Right cardiac atrium (tissue), 5 donors: Measurements from ENCODE around the gene GARNL3. TPM values are rescaled to one million over a fixed set of nuclear protein-coding genes. Genes with fewer than 3 reads are reported as not detected.

Experiments used
- ATAC-seq, 2 donors: fragments of 200-7000 bp; cut with Tn5 transposase; one replicate each; pipeline versions ENCODE4 v1.8.0 to v1.9.1; 2020; ENCODE audit warnings: moderate library complexity in 2 of 2, mild to moderate bottlenecking in 1 of 2
- DNase-seq, 3 donors: peaks; one replicate each; pipeline ENCODE4 v3.0.0-alpha.2; 2020
- H3K27ac ChIP-seq: one replicate; pipeline ENCODE4 v1.5.1; 2013; ENCODE audit warnings: mild to moderate bottlenecking, low read length, control low read depth, moderate library complexity
- H3K27me3 ChIP-seq: one replicate; pipeline ENCODE4 v1.6.1; 2013; ENCODE audit not compliant: control insufficient read depth, insufficient read depth
- H3K4me1 ChIP-seq: one replicate; pipeline ENCODE4 v1.6.1; 2013; ENCODE audit warnings: low read length; ENCODE audit not compliant: control insufficient read depth, insufficient read depth
- H3K4me3 ChIP-seq: one replicate; pipeline ENCODE4 v1.5.1; 2013; ENCODE audit warnings: low read length, control low read depth
- H3K9me3 ChIP-seq: one replicate; pipeline ENCODE4 v1.6.1; 2013; ENCODE audit warnings: low read length; ENCODE audit not compliant: control insufficient read depth
- WGBS: extraction: QIAGEN DNeasy Blood & Tissue Kit; methylation state at CpG from one replicate; pipeline ENCODE4 v1.1.7; 2013; 5-methylcytosine and 5-hydroxymethylcytosine counted together
- intact Hi-C, 4 donors: fragments of 100-400 bp; cut with DNase I; formaldehyde crosslinking; loops; one replicate each; pipeline versions ENCODE4 v1.11.0 to v1.14.0; 2022 to 2023
- polyA plus RNA-seq: library from polyadenylated mRNA; stranded (reverse); fragments of 200-250 nt; gene quantifications from one replicate; pipeline ENCODE4 v1.2.3, GENCODE V29; 2013
- total RNA-seq, 4 donors: library from RNA; stranded (reverse); fragmentation: NEBNext Ultra II Directional; extraction: Animal tissue kit (Norgen Biotek cat#: 25700); gene quantifications; one replicate each; pipeline ENCODE4 v1.2.1, GENCODE V29; 2021
- donor health status: healthy with polysubstance abuse.
- donor health status: DM: no; HTN: yes; CAD: no.
- donor health status: DM: no; HTN: no; CAD: no.
- donor health status: DM: no; HTN: yes; CAD: no; lungs with severe emphysema.
- donor health status: DM: yes; HTN: yes; CAD: no.

The GARNL3 gene
- total and polyA plus RNA-seq, 5 donors, result 9.1 to 24.2 (median 16.4) TPM

DNA sequence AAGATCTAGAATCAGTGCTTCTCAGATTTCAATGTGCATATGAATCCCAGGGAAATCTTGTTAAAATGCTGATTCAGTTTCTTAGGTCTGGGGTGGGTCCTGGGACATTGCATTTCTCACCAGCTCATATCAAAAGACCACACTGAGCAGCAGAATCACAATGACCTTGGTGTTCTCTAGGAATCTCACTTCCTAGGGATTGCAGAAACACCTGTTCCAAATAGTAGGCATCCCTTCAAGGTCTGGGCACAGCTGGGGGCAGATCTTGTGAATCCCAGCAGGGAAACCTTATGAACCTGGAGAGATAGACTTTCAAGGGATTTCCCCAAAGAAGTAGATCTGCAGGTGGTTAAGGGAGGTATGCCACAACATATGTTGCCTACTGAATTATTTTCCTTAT, 8.9 kb upstream of the GARNL3 start:
- Histone ChIP-seq H3K27me3 (no peaks in the 10 kb centered on the region), H3K4me1 (peaks cover 2% of the 10 kb centered on the region), H3K4me3 (no peak overlapping the region), H3K9me3 (no peaks in the 10 kb centered on the region), H3K27ac (no peak overlapping the region)
- ATAC-seq (no peak), DNase-seq (no peak)
- intact Hi-C loops, result no loop called here

- intact Hi-C loops, result no loop called here
- H3K4me3 ChIP-seq, result no peak overlapping the region
- ATAC-seq, result no peak
- peaks cover 1% of the 10 kb centered on the region for H3K4me1 ChIP-seq
- 86% methylated on average over 5 of the region's 5 CpGs for WGBS
- no peak for DNase-seq
- H3K9me3 ChIP-seq, result no peaks in the 10 kb centered on the region
- H3K27me3 ChIP-seq, result no peaks in the 10 kb centered on the region
- no peak overlapping the region for H3K27ac ChIP-seq
Observed at GRCh38 chr9:127256324-127256723, 8.2 kb upstream of the GARNL3 start.

- H3K4me3 ChIP-seq, result no peak overlapping the region
- intact Hi-C loops, result no loop called here
- no peaks in the 10 kb centered on the region for H3K9me3 ChIP-seq
- 51% methylated on average over 7 of the region's 7 CpGs for WGBS
- DNase-seq, result no peak
- H3K27ac ChIP-seq, result peak overlapping the region; percentile 34
- H3K4me1 ChIP-seq, result peaks cover 3% of the 10 kb centered on the region
- peak; percentile 34 to 63 for ATAC-seq
- H3K27me3 ChIP-seq, result no peaks in the 10 kb centered on the region
Observed at GRCh38 chr9:127258606-127259471, 5.7 kb upstream of the GARNL3 start.

DNA sequence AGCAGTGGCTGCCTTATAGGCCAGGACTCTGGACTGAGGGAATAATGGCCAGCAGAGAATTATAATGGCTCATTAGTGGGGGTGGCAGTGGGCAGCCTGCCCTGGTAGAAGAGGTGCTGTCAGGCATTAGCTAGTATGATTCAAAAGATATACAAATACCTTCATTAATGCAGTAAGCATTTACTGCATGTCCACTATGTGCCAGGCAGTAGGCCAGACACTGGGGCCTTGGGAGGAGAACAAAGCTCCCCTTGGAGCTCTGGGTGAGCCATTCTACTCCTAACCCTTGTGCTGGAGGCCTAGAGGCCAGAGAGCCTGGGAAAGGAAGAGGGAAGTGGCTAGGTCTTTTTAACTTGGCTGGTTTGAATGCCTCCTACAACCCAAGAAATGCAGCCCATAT, 2.0 kb upstream of the GARNL3 start:
- Histone ChIP-seq H3K4me1 (peaks cover 3% of the 10 kb centered on the region), H3K27ac (no peak overlapping the region), H3K9me3 (no peaks in the 10 kb centered on the region), H3K4me3 (no peak overlapping the region), H3K27me3 (no peaks in the 10 kb centered on the region)
- ATAC-seq, result no peak
- no peak for DNase-seq
- intact Hi-C loops, result no loop called here

DNA sequence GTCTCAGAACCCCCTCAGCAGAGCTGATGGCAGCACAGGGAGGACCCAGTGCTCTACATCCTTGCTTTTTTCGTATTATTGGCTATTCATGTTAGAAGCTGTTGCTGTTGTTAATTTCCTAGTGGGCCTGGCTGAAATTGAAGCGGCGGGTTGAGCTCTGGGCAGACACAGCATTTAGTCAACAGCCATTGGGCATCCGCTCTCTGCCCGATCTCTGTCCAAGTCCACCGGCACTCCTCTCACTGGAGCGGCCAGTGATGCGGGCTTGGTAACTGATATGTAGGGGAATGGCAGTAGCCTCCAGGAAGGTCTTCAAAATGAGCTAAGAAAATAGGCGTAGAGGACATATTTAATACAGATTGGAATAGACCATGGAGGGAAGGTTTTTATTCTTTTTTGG, 1.3 kb upstream of the GARNL3 start:
- ATAC-seq (no peak), DNase-seq (peak in 1 of 3 donors; percentile 56)
- Histone ChIP-seq H3K27me3 (no peaks in the 10 kb centered on the region), H3K4me3 (no peak overlapping the region), H3K27ac (no peak overlapping the region), H3K4me1 (peaks cover 3% of the 10 kb centered on the region), H3K9me3 (no peaks in the 10 kb centered on the region)
- intact Hi-C loops, result no loop called here
- 88% methylated on average over 9 of the region's 9 CpGs for WGBS

DNA sequence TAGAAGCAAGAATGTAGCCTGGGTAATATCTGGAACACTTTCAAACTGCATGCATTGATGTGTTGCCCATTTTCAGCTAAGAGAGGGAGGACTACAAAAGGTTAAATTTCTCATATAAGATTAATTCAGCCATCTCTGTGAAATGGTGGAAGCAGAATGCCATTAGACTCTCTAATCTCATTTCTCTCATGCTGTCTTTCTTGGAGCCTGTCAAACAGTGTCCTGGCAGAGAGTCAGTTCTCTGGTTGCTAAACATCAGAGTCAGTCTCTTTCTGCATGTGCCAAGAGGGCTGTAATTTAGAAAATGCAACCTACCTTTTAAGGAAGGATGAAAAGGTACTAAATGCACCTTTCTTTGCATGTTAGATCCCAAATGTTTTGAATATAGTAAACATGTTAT, 910 bp upstream of the GARNL3 start:
- DNase-seq (peak in 1 of 3 donors; percentile 20), ATAC-seq (peak; percentile 64 to 71)
- Histone ChIP-seq H3K27me3 (no peaks in the 10 kb centered on the region), H3K27ac (no peak overlapping the region), H3K4me1 (peaks cover 3% of the 10 kb centered on the region), H3K9me3 (no peaks in the 10 kb centered on the region), H3K4me3 (no peak overlapping the region)
- intact Hi-C loops, result no loop called here

GRCh38 chr9:127267793-127268525, 3.4 kb downstream of the GARNL3 start:
- WGBS, result 65% methylated on average over 5 of the region's 5 CpGs
- H3K27ac ChIP-seq, result no peak overlapping the region

GRCh38 chr9:127269449-127269848, 4.9 kb downstream of the GARNL3 start:
- WGBS, result 95% methylated on average over 1 of the region's 1 CpG
- DNase-seq, result no peak
- H3K9me3 ChIP-seq, result no peaks in the 10 kb centered on the region
- H3K27ac ChIP-seq, result no peak overlapping the region
- H3K4me3 ChIP-seq, result no peak overlapping the region
- ATAC-seq, result no peak
- intact Hi-C loops, result no loop called here
- H3K27me3 ChIP-seq, result no peaks in the 10 kb centered on the region
- H3K4me1 ChIP-seq, result no peaks in the 10 kb centered on the region

More at GRCh38 chr9:127267793-127268525, 3.4 kb downstream of the GARNL3 start:
- Histone ChIP-seq H3K4me1 (peaks cover 2% of the 10 kb centered on the region), H3K27me3 (no peaks in the 10 kb centered on the region), H3K4me3 (no peak overlapping the region), H3K9me3 (no peaks in the 10 kb centered on the region)
- intact Hi-C loops, result no loop called here
- ATAC-seq (no peak), DNase-seq (no peak)

- Histone ChIP-seq H3K27ac (no peak overlapping the region), H3K4me1 (no peaks in the 10 kb centered on the region), H3K4me3 (no peak overlapping the region), H3K9me3 (no peaks in the 10 kb centered on the region), H3K27me3 (no peaks in the 10 kb centered on the region)
- no peak for DNase-seq
- WGBS, result 81% methylated on average over 3 of the region's 3 CpGs
- no peak for ATAC-seq
- intact Hi-C loops, result no loop called here
Observed at GRCh38 chr9:127273326-127273725, 8.8 kb downstream of the GARNL3 start.

DNA sequence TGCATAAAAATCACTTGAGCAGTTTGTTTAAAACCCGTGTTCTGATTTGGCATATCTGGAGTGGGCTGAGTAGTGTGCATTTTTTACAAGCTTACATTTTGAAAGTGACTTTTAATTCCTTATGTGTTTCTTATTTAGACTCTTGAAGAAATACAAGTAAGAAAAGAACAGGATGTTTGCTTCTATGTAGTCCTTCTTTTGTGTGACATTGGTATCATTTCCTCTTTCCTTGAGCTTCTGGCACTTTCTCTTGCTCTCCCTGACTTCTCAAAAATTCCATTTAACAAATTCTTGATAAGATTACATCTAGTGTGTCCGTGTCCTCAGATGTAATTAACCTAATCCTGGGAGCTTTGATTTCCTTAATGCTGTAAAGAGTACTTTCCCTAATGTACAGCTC, 12.5 kb downstream of the GARNL3 start:
- no peak for DNase-seq

DNA sequence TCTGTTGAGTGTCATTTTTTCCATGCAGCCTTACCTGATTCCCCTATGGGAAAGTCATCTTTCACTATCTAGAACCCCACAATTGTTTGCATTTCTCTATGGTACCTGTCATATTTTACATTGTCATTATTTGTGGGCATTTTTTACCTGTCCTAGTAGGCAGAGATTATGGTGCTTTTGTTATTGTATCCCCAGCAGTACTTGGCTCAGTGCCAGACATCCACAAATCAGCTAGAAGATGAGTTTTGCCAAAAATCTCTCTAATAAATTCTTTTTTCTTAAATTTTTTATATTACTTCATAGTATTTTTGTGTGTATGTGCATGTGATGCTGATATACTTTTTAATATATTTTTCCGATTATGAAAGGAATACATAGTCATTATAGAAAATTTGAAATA, 13.2 kb downstream of the GARNL3 start:
- intact Hi-C loops, result no loop called here
- 98% methylated on average over 1 of the region's 1 CpG for WGBS
- H3K4me1 ChIP-seq, result peaks cover 8% of the 10 kb centered on the region
- DNase-seq (no peak), ATAC-seq (no peak)
- H3K4me3 ChIP-seq, result no peak overlapping the region
- no peaks in the 10 kb centered on the region for H3K9me3 ChIP-seq
- no peaks in the 10 kb centered on the region for H3K27me3 ChIP-seq
- H3K27ac ChIP-seq, result no peak overlapping the region

More for the DNA sequence above, 12.5 kb downstream of the GARNL3 start:
- no peaks in the 10 kb centered on the region for H3K27me3 ChIP-seq
- ATAC-seq, result no peak
- H3K9me3 ChIP-seq, result no peaks in the 10 kb centered on the region
- intact Hi-C loops, result no loop called here
- no peak overlapping the region for H3K27ac ChIP-seq
- peaks cover 8% of the 10 kb centered on the region for H3K4me1 ChIP-seq
- H3K4me3 ChIP-seq, result no peak overlapping the region
- 14% methylated on average over 2 of the region's 2 CpGs for WGBS
